ENCODE measurements around the gene SORCS3. TPM values are rescaled to one million over a fixed set of nuclear protein-coding genes. Genes with fewer than 3 reads are reported as not detected.

SORCS3 gene
- total RNA-seq, 1 experiment from 2014 or later, result not detected

DNA sequence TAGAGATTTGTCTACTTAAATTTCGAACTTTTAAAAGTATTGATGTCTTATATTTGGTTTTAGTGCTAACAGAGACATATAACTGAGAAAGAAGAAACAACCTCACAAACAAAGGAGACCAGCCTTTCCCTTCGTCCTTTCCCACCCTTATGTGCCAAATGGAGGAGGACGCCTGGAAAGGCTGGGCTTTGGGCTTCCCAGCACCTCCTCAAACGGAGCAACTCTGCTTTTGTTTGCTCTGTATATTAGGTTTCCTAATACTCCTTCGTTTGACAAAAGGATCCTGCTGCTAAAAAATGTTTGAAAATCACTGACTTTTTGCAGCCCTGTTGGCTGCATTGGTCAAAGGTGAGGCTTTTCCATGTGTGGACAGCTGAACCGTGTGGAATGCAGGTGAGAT, 471.8 kb downstream of the SORCS3 start:
- no peaks in the 10 kb centered on the region for H3K79me2 ChIP-seq (ENCODE audit: insufficient read depth, low read length)
- H3K27me3 ChIP-seq (ENCODE audit: insufficient read depth, low read length), result no peaks in the 10 kb centered on the region
- H3K9me2 ChIP-seq (ENCODE audit: insufficient read depth), result no peaks in the 10 kb centered on the region
- ChIA-PET CTCF (no interaction called here), POLR2A (no interaction called here), RAD21 (ENCODE audit: low non-redundant PET in 1 of 2, low total read pairs in 2 of 2, uncharacterized antibody in 2 of 2, unreplicated experiment in 2 of 2) (no interaction called here)
- intact Hi-C loops (cut with micrococcal nuclease), result no loop called here
- H3K4me1 ChIP-seq (ENCODE audit: control insufficient read depth in 1 of 2, insufficient read depth in 2 of 2, low read length in 2 of 2), result no peaks in the 10 kb centered on the region
- no peak overlapping the region for H3K27ac ChIP-seq (ENCODE audit: low read depth, low read length)
- no peak overlapping the region for H2AFZ ChIP-seq (ENCODE audit: low read depth, low read length, poor library complexity, severe bottlenecking)
- no peak for DNase-seq (ENCODE audit: low read depth, low spot score)
- H3K4me2 ChIP-seq (ENCODE audit: low read length), result no peak overlapping the region
- TF ChIP-seq, protein P1, sequence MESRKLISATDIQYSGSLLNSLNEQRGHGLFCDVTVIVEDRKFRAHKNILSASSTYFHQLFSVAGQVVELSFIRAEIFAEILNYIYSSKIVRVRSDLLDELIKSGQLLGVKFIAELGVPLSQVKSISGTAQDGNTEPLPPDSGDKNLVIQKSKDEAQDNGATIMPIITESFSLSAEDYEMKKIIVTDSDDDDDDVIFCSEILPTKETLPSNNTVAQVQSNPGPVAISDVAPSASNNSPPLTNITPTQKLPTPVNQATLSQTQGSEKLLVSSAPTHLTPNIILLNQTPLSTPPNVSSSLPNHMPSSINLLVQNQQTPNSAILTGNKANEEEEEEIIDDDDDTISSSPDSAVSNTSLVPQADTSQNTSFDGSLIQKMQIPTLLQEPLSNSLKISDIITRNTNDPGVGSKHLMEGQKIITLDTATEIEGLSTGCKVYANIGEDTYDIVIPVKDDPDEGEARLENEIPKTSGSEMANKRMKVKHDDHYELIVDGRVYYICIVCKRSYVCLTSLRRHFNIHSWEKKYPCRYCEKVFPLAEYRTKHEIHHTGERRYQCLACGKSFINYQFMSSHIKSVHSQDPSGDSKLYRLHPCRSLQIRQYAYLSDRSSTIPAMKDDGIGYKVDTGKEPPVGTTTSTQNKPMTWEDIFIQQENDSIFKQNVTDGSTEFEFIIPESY (IDR thresholded peaks at IDR 0.05; ENCODE audit: extremely low read depth, insufficient replicate concordance, low read length), result no peak
- no peak for TF ChIP-seq JUND (IDR thresholded peaks at IDR 0.05)
- no peaks in the 10 kb centered on the region for H4K20me1 ChIP-seq (ENCODE audit: insufficient read depth)
- no peak overlapping the region for H3K4me3 ChIP-seq (replicated peaks in 1 of 2; ENCODE audit: low read depth in 1 of 2, low read length in 2 of 2)
- H3K9ac ChIP-seq (ENCODE audit: low read length), result no peak overlapping the region
- no peak for ATAC-seq
- BruUV-seq (replicated peaks), result no TSS peak
- H3K9me3 ChIP-seq (ENCODE audit: control insufficient read depth in 1 of 2, insufficient read depth in 1 of 2, low read depth in 1 of 2, low read length in 2 of 2), result no peaks in the 10 kb centered on the region
- H3K36me3 ChIP-seq (ENCODE audit: control insufficient read depth in 1 of 2, insufficient read depth in 2 of 2, low read length in 2 of 2), result no peaks in the 10 kb centered on the region

DNA sequence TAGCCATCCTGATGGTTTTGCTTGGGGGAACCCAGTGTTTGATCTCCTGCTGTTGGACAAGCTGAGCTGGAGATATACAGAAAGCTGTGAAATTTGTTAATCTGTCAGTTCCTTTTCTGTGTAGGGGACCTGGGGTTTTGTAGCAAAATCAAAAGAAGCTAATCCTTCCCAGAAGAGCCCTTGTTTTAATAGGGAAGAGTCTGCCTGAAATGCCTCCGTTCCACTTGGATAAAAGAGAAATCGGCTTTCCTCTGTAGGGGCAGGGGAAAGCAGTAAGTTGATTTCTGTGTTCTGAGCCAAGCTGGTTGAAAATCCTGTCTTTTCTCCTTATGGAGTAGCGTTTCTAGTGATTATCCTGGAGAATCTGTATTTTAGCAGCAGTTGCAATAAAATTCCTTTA, 472.6 kb downstream of the SORCS3 start:
- Histone ChIP-seq H3K36me3 (ENCODE audit: control insufficient read depth in 1 of 2, insufficient read depth in 2 of 2, low read length in 2 of 2) (no peaks in the 10 kb centered on the region), H3K9me3 (ENCODE audit: control insufficient read depth in 1 of 2, insufficient read depth in 1 of 2, low read depth in 1 of 2, low read length in 2 of 2) (no peaks in the 10 kb centered on the region), H3K79me2 (ENCODE audit: insufficient read depth, low read length) (no peaks in the 10 kb centered on the region), H4K20me1 (ENCODE audit: insufficient read depth) (no peaks in the 10 kb centered on the region), H2AFZ (ENCODE audit: low read depth, low read length, poor library complexity, severe bottlenecking) (no peak overlapping the region), H3K27ac (ENCODE audit: low read depth, low read length) (no peak overlapping the region), H3K27me3 (ENCODE audit: insufficient read depth, low read length) (no peaks in the 10 kb centered on the region), H3K9me2 (ENCODE audit: insufficient read depth) (no peaks in the 10 kb centered on the region), H3K4me3 (replicated peaks in 1 of 2; ENCODE audit: low read depth in 1 of 2, low read length in 2 of 2) (no peak overlapping the region), H3K4me1 (ENCODE audit: control insufficient read depth in 1 of 2, insufficient read depth in 2 of 2, low read length in 2 of 2) (no peaks in the 10 kb centered on the region), H3K4me2 (ENCODE audit: low read length) (no peak overlapping the region), H3K9ac (ENCODE audit: low read length) (no peak overlapping the region)
- CTCF ChIA-PET, result no interaction called here
- DNase-seq (ENCODE audit: low read depth, low spot score), result no peak
- no peak for ATAC-seq
- intact Hi-C loops (cut with micrococcal nuclease), result no loop called here
- TF ChIP-seq ZNF274 (IDR thresholded peaks at IDR 0.05; ENCODE audit: low read depth, low read length) (no peak), CEBPB (IDR thresholded peaks at IDR 0.05; ENCODE audit: low read depth) (no peak), SP1 (IDR thresholded peaks at IDR 0.05; ENCODE audit: low read depth) (no peak), JUND (IDR thresholded peaks at IDR 0.05) (no peak), POLR2A (IDR thresholded peaks at IDR 0.05; ENCODE audit: borderline replicate concordance, extremely low read depth, insufficient read depth, insufficient read length) (no peak), EGR1 (IDR thresholded peaks at IDR 0.05; ENCODE audit: low read depth) (no peak), FOSL1 (IDR thresholded peaks at IDR 0.05; ENCODE audit: low read depth) (no peak), EZH2 (IDR thresholded peaks at IDR 0.05) (no peak), CBX3 (IDR thresholded peaks at IDR 0.05; ENCODE audit: low read depth) (no peak), YY1 (IDR thresholded peaks at IDR 0.05; ENCODE audit: extremely low read depth, insufficient replicate concordance, low read depth, low read length) (no peak), ZFX (IDR thresholded peaks at IDR 0.05) (no peak)
- TF ChIP-seq, protein P2, sequence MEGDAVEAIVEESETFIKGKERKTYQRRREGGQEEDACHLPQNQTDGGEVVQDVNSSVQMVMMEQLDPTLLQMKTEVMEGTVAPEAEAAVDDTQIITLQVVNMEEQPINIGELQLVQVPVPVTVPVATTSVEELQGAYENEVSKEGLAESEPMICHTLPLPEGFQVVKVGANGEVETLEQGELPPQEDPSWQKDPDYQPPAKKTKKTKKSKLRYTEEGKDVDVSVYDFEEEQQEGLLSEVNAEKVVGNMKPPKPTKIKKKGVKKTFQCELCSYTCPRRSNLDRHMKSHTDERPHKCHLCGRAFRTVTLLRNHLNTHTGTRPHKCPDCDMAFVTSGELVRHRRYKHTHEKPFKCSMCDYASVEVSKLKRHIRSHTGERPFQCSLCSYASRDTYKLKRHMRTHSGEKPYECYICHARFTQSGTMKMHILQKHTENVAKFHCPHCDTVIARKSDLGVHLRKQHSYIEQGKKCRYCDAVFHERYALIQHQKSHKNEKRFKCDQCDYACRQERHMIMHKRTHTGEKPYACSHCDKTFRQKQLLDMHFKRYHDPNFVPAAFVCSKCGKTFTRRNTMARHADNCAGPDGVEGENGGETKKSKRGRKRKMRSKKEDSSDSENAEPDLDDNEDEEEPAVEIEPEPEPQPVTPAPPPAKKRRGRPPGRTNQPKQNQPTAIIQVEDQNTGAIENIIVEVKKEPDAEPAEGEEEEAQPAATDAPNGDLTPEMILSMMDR (IDR thresholded peaks at IDR 0.05 in 2 of 3, conservative IDR thresholded peaks at IDR 0.05 in 1 of 3; ENCODE audit: borderline replicate concordance in 1 of 3, insufficient read depth in 1 of 3, low read depth in 2 of 3, low read length in 2 of 3), result no peak
- TF ChIP-seq, protein P3, sequence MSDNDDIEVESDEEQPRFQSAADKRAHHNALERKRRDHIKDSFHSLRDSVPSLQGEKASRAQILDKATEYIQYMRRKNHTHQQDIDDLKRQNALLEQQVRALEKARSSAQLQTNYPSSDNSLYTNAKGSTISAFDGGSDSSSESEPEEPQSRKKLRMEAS (IDR thresholded peaks at IDR 0.05), result no peak
- TF ChIP-seq, protein P1 (IDR thresholded peaks at IDR 0.05; ENCODE audit: extremely low read depth, insufficient replicate concordance, low read length), result no peak
- TF ChIP-seq, protein P4, sequence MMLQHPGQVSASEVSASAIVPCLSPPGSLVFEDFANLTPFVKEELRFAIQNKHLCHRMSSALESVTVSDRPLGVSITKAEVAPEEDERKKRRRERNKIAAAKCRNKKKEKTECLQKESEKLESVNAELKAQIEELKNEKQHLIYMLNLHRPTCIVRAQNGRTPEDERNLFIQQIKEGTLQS (IDR thresholded peaks at IDR 0.05), result no peak
- POLR2A ChIA-PET, result no interaction called here
- BruUV-seq (replicated peaks), result no TSS peak
- RAD21 ChIA-PET (ENCODE audit: low non-redundant PET in 1 of 2, low total read pairs in 2 of 2, uncharacterized antibody in 2 of 2, unreplicated experiment in 2 of 2), result no interaction called here
